AG04450 (cell line): ENCODE results near the gene BRICD5. TPM values are rescaled to one million over a fixed set of nuclear protein-coding genes. Genes with fewer than 3 reads are reported as not detected.

Experiments used
- CTCF ChIA-PET: fragments of 300-600, 350-600 bp; formaldehyde crosslinking; extraction: SDS; loops from one replicate; lab custom pipeline; 2022; ENCODE audit warnings: antibody characterized with exemption, inconsistent platforms; lab: Charles Lee
- POLR2A ChIA-PET: fragments of 350-600 bp; formaldehyde crosslinking; extraction: SDS; loops from one replicate; lab custom pipeline; 2021; ENCODE audit warnings: antibody characterized with exemption, inconsistent platforms; lab: Yijun Ruan, JAX
- DNase-seq: peaks from one replicate; pipeline ENCODE4 v3.0.0-alpha.2; 2011; ENCODE audit warnings: low read depth, low spot score
- H3K27ac ChIP-seq: one replicate; pipeline ENCODE4 v1.5.1; 2012; ENCODE audit warnings: low read depth, low read length, control low read depth
- H3K27me3 ChIP-seq: one replicate; pipeline ENCODE4 v1.6.0; 2012; ENCODE audit warnings: low read length; ENCODE audit not compliant: control insufficient read depth, insufficient read depth
- H3K4me3 ChIP-seq: 2 replicates; pipeline ENCODE4 v1.5.1; 2011; ENCODE audit warnings: mild to moderate bottlenecking, low read depth, low read length, control low read depth
- H3K9me3 ChIP-seq: 2 replicates; pipeline ENCODE4 v1.5.1; 2012; ENCODE audit warnings: low read length; ENCODE audit not compliant: control insufficient read depth, insufficient read depth
- CTCF ChIP-seq: IDR thresholded peaks from 2 replicates; pipeline ENCODE4 v1.5.1; 2011; ENCODE audit warnings: low read depth, low read length, control low read depth, inconsistent platforms
- polyA plus RNA-seq: library from polyadenylated mRNA; depleted of rRNA; stranded (reverse); fragments of >200 nt; gene quantifications from 2 replicates; pipeline ENCODE4 v1.2.3, GENCODE V29; 2011

Gene BRICD5
- polyA plus RNA-seq, 1 experiment: 0.37 TPM

GRCh38 chr16:2167068-2167638, 43.5 kb downstream of the BRICD5 start:
- Histone ChIP-seq H3K27me3 (no peaks in the 10 kb centered on the region), H3K27ac (no peak overlapping the region), H3K9me3 (peaks cover 14% of the 10 kb centered on the region), H3K4me3 (no peak overlapping the region)
- no peak for TF ChIP-seq CTCF
- ChIA-PET POLR2A (interaction anchor here (3.2 kb wide), 1 partner anchor 12 kb away, joined by 15 read pairs; the partner anchor contains the start of gene TRAF7), CTCF (interaction anchor here (0.7 kb wide), 1 partner anchor 12 kb away, joined by 7 read pairs; the partner anchor contains the start of gene TRAF7)
- DNase-seq: no peak

GRCh38 chr16:2166263-2167067, 44.2 kb downstream of the BRICD5 start:
- H3K4me3 ChIP-seq: no peak overlapping the region
- ChIA-PET CTCF (interaction anchor here (0.7 kb wide), 1 partner anchor 11 kb away, joined by 7 read pairs; the partner anchor contains the start of gene TRAF7), POLR2A (interaction anchor here (3.2 kb wide), 1 partner anchor 11 kb away, joined by 15 read pairs; the partner anchor contains the start of gene TRAF7)
- TF ChIP-seq CTCF: no peak
- DNase-seq: no peak
- no peaks in the 10 kb centered on the region for H3K27me3 ChIP-seq
- no peak overlapping the region for H3K27ac ChIP-seq
- H3K9me3 ChIP-seq: peaks cover 14% of the 10 kb centered on the region

- Histone ChIP-seq H3K27ac (no peak overlapping the region), H3K27me3 (no peaks in the 10 kb centered on the region), H3K9me3 (peaks cover 14% of the 10 kb centered on the region), H3K4me3 (no peak overlapping the region)
- ChIA-PET POLR2A (interaction anchor here (3.2 kb wide), 1 partner anchor 11 kb away, joined by 15 read pairs; the partner anchor contains the start of gene TRAF7), CTCF (no interaction called here)
- DNase-seq: no peak
- TF ChIP-seq CTCF: no peak
Observed at GRCh38 chr16:2165861-2166260, 44.8 kb downstream of the BRICD5 start.

GRCh38 chr16:2163211-2163881, 47.3 kb downstream of the BRICD5 start:
- POLR2A ChIA-PET: interaction anchor here (0.6 to 1.3 kb wide), 2 partner anchors 8 to 235 kb away, joined by 5 to 8 read pairs; partner anchors contain the start of gene TRAF7

More at GRCh38 chr16:2163211-2163881, 47.3 kb downstream of the BRICD5 start:
- H3K27me3 ChIP-seq: no peaks in the 10 kb centered on the region
- H3K27ac ChIP-seq: no peak overlapping the region
- CTCF ChIA-PET: no interaction called here
- TF ChIP-seq CTCF: no peak
- no peak for DNase-seq
- no peak overlapping the region for H3K4me3 ChIP-seq
- peaks cover 14% of the 10 kb centered on the region for H3K9me3 ChIP-seq
